Measurements from ENCODE around the gene KCNIP4. TPM values are rescaled to one million over a fixed set of nuclear protein-coding genes. Genes with fewer than 3 reads are reported as not detected.

KCNIP4 gene
- total RNA-seq, 1 experiment from 2014 or later, result not detected

DNA sequence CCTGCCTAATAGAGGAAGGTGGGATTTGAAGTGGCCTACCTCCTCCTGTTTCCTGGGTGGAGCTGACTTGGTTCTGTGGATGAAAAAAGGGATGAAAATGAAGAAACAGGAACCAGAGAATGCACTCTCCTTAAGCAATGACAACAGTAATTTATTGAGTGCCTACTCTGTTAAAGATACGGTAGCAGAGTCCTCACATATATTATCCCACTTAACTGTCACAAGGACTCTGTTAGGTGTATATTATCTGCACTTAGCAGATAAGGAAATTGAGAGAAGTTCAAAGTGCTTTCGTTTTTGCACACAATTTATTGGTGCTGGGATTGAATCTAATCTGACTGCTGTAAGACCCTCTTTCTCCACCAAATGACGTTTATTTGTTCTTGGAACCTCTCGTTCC is 947.1 kb downstream of the KCNIP4 start:
- in situ Hi-C loops (cut with HindIII; ENCODE audit: low sequenced_read_pairs), result no loop called here
- DNase-seq (ENCODE audit: low spot score), result no peak

GRCh38 chr4:20997886-20998285 is 950.7 kb downstream of the KCNIP4 start:
- DNase-seq (ENCODE audit: low spot score), result no peak
- in situ Hi-C loops (cut with HindIII; ENCODE audit: low sequenced_read_pairs), result no loop called here

- in situ Hi-C loops (cut with HindIII; ENCODE audit: low sequenced_read_pairs), result no loop called here
Measured at GRCh38 chr4:20995610-20996009, 953.0 kb downstream of the KCNIP4 start.

GRCh38 chr4:20995015-20995414 is 953.6 kb downstream of the KCNIP4 start:
- in situ Hi-C loops (cut with HindIII; ENCODE audit: low sequenced_read_pairs), result no loop called here
- DNase-seq (ENCODE audit: low spot score), result no peak

More at GRCh38 chr4:20995610-20996009, 953.0 kb downstream of the KCNIP4 start:
- no peak for DNase-seq (ENCODE audit: low spot score)

DNA sequence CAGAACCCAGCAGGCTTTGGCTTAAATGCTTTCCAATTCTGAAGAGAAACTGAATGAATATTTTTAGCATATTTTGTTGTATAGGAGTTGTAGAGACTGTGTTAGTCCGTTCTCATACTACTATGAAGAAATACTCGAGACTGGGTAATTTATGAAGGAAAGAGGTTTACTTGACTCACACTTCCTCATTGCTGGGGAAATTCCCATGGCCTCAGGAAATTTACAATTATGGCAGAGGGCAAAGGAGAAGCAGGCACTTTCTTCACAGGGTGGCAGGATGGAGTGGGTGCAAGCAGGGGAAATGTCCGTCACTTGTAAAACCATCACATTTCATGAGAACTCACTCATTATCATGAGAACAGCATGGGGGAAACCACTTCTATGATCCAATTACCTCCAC is 956.6 kb downstream of the KCNIP4 start:
- in situ Hi-C loops (cut with HindIII; ENCODE audit: low sequenced_read_pairs), result no loop called here
- DNase-seq (ENCODE audit: low spot score), result no peak

DNA sequence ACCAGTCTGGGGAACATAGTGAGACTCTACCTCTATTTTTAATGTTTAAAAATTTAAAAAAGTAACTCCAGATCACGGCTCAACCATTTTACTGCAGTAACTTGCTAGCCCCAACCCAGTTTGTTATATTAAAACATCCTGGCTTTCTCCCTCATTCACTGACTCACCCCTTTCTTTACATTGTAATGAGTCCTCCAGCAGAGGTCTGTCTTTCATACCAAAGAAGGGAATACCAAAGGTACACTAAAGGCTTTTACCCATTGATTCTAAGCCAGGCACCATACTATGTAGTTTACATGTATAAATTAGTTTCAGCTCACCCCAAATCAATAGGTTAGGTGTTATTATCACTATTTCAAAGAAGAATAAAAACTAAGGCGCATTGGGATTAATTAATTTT is 961.4 kb downstream of the KCNIP4 start:
- no peak for DNase-seq (ENCODE audit: low spot score)
- in situ Hi-C loops (cut with HindIII; ENCODE audit: low sequenced_read_pairs), result no loop called here

DNA sequence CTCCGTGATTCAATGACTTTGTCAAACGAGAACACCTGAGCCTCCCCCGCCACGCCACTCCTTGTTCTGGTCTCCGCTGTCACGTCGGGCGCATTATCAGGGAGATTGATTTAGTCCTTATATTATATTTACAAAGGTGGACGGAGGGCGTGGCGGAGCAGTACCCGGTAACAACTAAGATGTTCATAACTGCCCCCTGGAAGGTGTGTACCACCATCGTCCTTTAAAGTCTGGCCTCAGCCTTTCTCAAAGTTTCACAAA is 964.1 kb downstream of the KCNIP4 start:
- in situ Hi-C loops (cut with HindIII; ENCODE audit: low sequenced_read_pairs), result no loop called here
- DNase-seq (ENCODE audit: low spot score), result no peak

GRCh38 chr4:20983763-20984575 is 964.6 kb downstream of the KCNIP4 start:
- peak; percentile 44 for DNase-seq (ENCODE audit: low spot score)
- in situ Hi-C loops (cut with HindIII; ENCODE audit: low sequenced_read_pairs), result no loop called here

- DNase-seq (ENCODE audit: low spot score), result no peak
- in situ Hi-C loops (cut with HindIII; ENCODE audit: low sequenced_read_pairs), result no loop called here
Measured at GRCh38 chr4:20982544-20982943, 966.0 kb downstream of the KCNIP4 start.

DNA sequence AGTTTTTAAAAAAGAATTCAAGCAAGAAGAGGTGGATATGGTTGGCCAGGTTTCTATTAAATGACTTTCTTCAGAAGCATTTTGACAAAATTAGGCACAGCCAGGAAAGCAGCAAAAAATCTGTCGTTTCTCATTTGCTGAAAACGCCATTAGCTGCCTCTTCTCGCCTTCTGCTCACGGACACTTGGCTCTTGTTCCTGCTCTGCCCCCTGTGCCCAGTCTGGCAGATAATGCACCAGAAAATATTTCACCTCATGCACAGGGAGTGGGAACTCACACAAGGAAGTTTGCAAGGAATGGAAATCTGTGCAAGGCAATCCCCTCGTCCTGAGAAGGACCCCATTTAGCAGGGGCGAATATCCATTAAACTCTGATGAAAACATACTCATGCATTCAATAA is 988.3 kb downstream of the KCNIP4 start:
- DNase-seq (ENCODE audit: low spot score), result peak; percentile 82
- in situ Hi-C loops (cut with HindIII; ENCODE audit: low sequenced_read_pairs), result no loop called here

DNA sequence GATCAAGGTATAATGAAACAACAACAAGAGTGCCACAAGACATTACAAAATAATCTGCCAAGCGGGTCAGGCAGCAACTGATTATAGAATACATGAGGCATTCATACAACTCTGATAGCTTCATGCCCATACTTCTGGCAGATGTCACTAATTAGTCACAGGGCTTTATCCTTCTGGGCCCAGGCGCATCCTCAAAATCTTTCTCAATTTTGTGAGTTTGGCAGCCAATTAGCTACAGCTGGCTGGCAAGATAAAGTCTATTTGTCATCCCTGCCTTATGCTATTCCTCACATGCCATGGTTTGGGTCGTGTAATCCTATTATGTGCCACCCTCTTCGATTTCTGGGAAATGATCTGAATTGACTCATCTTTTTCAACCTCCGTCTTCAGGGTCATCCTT is 994.0 kb downstream of the KCNIP4 start:
- no peak for DNase-seq (ENCODE audit: low spot score)
- in situ Hi-C loops (cut with HindIII; ENCODE audit: low sequenced_read_pairs), result no loop called here

- no peak for DNase-seq (ENCODE audit: low spot score)
- in situ Hi-C loops (cut with HindIII; ENCODE audit: low sequenced_read_pairs), result no loop called here
Measured at GRCh38 chr4:20944961-20945360, 1003.6 kb downstream of the KCNIP4 start.

DNA sequence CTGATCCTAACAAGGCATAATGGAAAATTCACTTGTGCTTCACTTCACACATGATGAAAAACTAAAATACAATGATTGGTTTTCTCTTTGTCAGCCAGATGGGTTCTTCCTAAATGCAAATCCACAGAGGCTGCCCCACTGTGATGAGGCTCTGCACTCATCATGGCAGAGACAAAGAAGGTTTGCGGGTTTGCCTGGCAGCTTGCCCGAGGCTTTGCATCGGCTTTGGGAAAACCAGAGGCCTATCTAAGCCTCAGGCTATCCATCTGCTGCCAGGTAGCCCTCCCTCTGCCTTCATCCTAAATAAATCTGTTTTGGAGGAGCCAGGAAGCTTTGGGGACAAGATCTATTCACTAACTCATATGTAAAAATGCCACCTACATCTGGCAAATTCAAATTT is 1004.1 kb downstream of the KCNIP4 start:
- in situ Hi-C loops (cut with HindIII; ENCODE audit: low sequenced_read_pairs), result no loop called here

GRCh38 chr4:20938204-20938603 is 1010.4 kb downstream of the KCNIP4 start:
- DNase-seq (ENCODE audit: low spot score), result no peak
- in situ Hi-C loops (cut with HindIII; ENCODE audit: low sequenced_read_pairs), result no loop called here

More for the DNA sequence above, 1004.1 kb downstream of the KCNIP4 start:
- no peak for DNase-seq (ENCODE audit: low spot score)

DNA sequence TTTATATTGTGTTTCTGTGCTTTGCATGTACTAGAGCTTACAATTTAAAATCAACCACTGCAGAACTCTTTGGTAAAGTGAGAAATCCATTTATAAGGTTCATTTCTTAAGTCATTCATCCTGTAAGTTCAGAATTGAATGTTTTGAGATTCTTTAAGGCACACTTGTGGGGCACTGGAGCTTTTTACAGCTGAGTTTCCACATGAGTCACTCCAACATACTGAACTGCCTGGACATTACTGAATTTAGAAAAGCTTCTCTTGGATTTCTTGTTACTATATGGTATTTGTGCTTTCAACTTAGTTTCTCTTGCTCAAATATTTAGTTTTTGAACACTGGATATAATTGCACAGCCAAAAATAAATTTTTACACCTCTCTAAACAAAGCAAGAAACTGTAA is 1022.0 kb downstream of the KCNIP4 start:
- in situ Hi-C loops (cut with HindIII; ENCODE audit: low sequenced_read_pairs), result no loop called here
- DNase-seq (ENCODE audit: low spot score), result no peak

DNA sequence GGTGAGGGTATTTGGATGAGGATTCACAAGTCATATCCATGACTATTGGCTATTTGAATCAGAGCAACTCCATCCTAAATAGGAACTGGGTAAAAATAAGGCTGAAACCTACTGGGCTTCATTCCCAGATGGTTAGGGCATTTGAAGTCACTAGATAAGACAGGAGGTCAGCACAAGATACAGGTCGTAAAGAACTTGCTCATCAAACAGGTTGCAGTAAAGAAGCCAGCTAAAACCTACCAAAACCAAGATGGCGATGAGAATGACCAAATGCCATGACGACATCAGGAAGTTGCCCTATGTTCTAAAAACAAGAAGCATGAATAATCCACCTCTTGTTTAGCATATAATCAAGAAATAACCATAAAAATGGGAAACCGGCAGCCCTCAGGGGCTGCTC is 1023.4 kb downstream of the KCNIP4 start:
- DNase-seq (ENCODE audit: low spot score), result no peak
- in situ Hi-C loops (cut with HindIII; ENCODE audit: low sequenced_read_pairs), result no loop called here

DNA sequence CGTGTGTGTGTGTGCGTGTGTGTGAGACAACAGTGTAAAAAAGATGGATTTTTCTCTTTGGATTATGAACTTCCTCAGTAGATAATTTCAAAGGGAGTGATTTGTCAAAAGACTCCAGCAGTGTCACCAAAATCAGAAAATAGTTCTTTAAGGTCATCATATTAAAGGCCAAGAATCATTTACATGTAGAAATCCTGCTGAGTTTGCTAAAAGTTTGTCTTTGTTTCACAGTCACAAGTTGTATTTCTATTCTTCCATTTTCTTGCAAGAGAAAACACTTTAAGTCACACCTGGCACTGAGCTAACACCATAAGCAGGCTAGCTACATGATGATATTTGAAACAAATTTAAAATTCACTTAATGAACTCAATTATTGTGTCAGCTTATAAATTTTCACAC is 1025.6 kb downstream of the KCNIP4 start:
- no peak for DNase-seq (ENCODE audit: low spot score)
- in situ Hi-C loops (cut with HindIII; ENCODE audit: low sequenced_read_pairs), result no loop called here

DNA sequence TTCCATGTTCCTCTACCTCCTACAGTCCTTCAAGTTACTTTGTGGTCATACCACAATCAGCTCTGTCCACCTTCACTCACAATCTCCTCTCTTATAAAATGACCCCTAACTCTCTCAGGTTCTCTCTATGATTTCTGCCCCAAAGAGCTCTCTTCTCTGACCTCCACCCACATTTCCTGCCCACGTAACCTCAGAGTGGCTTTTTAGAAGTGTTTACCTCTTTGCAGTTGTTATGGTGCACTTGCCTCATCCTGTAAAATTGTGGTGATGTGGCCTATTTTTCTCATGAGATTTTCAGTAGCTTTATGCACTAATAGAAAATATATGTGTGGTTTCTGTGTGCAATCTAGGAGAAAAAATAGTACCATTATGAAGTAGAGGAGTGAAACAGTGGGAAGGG is 1032.5 kb downstream of the KCNIP4 start:
- DNase-seq (ENCODE audit: low spot score), result no peak
- in situ Hi-C loops (cut with HindIII; ENCODE audit: low sequenced_read_pairs), result no loop called here

GRCh38 chr4:20904966-20905365 is 1043.6 kb downstream of the KCNIP4 start:
- no peak for DNase-seq (ENCODE audit: low spot score)
- in situ Hi-C loops (cut with HindIII; ENCODE audit: low sequenced_read_pairs), result no loop called here

DNA sequence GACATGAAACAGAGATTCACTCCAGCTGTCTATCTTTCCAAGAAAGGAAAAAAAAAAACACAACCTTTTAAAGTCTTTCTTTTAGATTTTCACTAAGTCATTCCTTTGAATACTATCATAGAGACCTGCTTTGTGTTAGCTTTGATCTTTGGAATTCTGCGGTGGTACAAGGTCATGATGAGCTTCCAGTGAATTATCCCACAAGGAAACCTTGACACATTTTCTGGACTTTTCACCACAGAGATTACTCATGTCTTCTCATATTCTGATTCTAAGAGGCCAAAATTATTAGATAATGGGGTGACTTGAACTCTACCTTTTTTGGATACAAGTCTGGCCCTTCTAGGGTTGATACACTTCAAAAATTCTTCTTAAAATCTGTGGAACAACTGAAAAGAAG is 1046.7 kb downstream of the KCNIP4 start:
- in situ Hi-C loops (cut with HindIII; ENCODE audit: low sequenced_read_pairs), result no loop called here
- no peak for DNase-seq (ENCODE audit: low spot score)

DNA sequence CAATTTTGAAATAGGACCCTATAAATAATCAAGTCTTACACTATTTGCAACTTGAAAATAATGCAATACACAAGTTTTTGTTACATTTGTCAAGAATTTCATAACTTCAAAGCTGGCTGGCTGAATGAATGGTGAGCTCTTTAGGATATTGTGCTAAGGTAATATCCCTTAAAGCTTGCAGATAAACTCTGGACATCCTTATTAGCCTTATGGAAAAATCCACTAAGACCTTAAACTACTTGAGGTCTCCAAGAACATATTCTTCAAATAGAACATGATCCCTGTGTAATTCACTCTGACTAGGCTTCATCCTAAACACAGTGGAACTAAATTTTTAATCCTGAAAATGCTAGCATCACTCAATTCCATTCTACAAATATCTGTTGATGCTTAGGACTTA is 1049.0 kb downstream of the KCNIP4 start:
- DNase-seq (ENCODE audit: low spot score), result no peak
- in situ Hi-C loops (cut with HindIII; ENCODE audit: low sequenced_read_pairs), result no loop called here

DNA sequence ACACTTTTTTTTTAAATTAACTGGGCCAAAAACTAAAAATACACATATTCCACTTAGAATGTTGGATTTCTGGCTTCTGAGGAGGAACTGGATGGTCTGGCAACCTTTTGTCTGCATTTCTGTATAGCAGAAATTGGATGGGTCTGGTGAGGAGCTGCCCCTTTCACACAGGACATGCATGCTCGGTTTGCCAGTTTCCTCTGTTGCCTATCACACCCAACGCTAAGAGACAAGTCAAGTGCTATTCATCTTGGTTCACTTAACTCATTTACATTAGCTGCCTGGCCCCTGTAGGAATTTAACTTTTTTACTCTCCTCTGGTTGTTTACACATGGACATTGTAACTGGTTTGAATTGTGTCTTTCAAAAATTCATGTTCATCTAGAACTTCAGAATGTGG is 1052.6 kb downstream of the KCNIP4 start:
- in situ Hi-C loops (cut with HindIII; ENCODE audit: low sequenced_read_pairs), result no loop called here

More for the DNA sequence above, 1052.6 kb downstream of the KCNIP4 start:
- no peak for DNase-seq (ENCODE audit: low spot score)

Measured in G401 (cell line).